B cell (primary cell): ENCODE results near the gene ZNF75A. TPM values are rescaled to one million over a fixed set of nuclear protein-coding genes. Genes with fewer than 3 reads are reported as not detected.

Experiments
- ATAC-seq: fragments of 200-7000 bp; cut with Tn5 transposase; one replicate; pipeline ENCODE4 v1.10.0; 2021; ENCODE audit warnings: low read depth, mild to moderate bottlenecking, moderate number of reproducible peaks, moderate library complexity
- CTCF ChIA-PET: fragments of 350-600 bp; sonication (Branson Sonifier 250); formaldehyde crosslinking; loops from one replicate; lab custom pipeline; 2021; ENCODE audit warnings: antibody characterized with exemption, inconsistent platforms; lab: Charles Lee
- POLR2A ChIA-PET: fragments of 350-600 bp; sonication (Branson Sonifier 250); formaldehyde crosslinking; loops from one replicate; lab custom pipeline; 2021; ENCODE audit warnings: antibody characterized with exemption; lab: Charles Lee
- DNase-seq: peaks from one replicate; pipeline ENCODE4 v3.0.0; 2013
- H2AFZ ChIP-seq: 2 replicates; pipeline ENCODE4 v1.6.1; 2012; ENCODE audit warnings: mild to moderate bottlenecking, low read depth, low read length; ENCODE audit not compliant: insufficient read depth, poor library complexity, severe bottlenecking
- H3K27ac ChIP-seq, 2 donors: 1 replicate in 1 of 2; 2 replicates in 1 of 2; pipeline ENCODE4 v1.5.1; 2012 to 2013; ENCODE audit warnings: low read length in 2 of 2, mild to moderate bottlenecking in 2 of 2, moderate library complexity in 1 of 2
- H3K27me3 ChIP-seq, 4 experiments: fragments of 200-600 bp in 1 of 4; sonication (generic) in 1 of 4; replicated peaks in 1 of 4; 1 replicate in 2 of 4; 2 replicates in 2 of 4; pipeline versions ENCODE4 v1.6.1 to v1.7.0; 2013 to 2016; ENCODE audit warnings: low read length in 3 of 4, mild to moderate bottlenecking in 2 of 4, mixed read lengths in 1 of 4, moderate library complexity in 1 of 4; ENCODE audit not compliant: insufficient read depth in 4 of 4, control insufficient read depth in 3 of 4; ENCODE audit errors: control extremely low read depth in 1 of 4
- H3K36me3 ChIP-seq, 2 experiments: replicated peaks in 1 of 2; 1 replicate in 1 of 2; 2 replicates in 1 of 2; pipeline versions ENCODE4 v1.6.1 to v1.7.1; 2013; ENCODE audit warnings: low read length in 1 of 2; ENCODE audit not compliant: insufficient read depth in 2 of 2, control insufficient read depth in 1 of 2; ENCODE audit errors: control extremely low read depth in 1 of 2, extremely low read depth in 1 of 2
- H3K4me1 ChIP-seq, 2 donors: fragments of 200-600 bp in 1 of 2; sonication (generic) in 1 of 2; 1 replicate in 1 of 2; 2 replicates in 1 of 2; pipeline versions ENCODE4 v1.5.1 to v1.6.1; 2013 to 2017; ENCODE audit warnings: low read length in 2 of 2; ENCODE audit not compliant: control insufficient read depth in 2 of 2, insufficient read depth in 2 of 2
- H3K4me2 ChIP-seq: replicated peaks from 2 replicates; pipeline ENCODE3; 2012; ENCODE audit warnings: mild to moderate bottlenecking, low read depth, low read length; ENCODE audit not compliant: poor library complexity, severe bottlenecking
- H3K4me3 ChIP-seq, 5 experiments: fragments of 200-600 bp in 1 of 5; sonication (generic) in 1 of 5; 1 replicate in 3 of 5; 2 replicates in 2 of 5; pipeline versions ENCODE4 v1.5.1 to v1.7.0; 2011 to 2016; ENCODE audit warnings: low read length in 4 of 5, mild to moderate bottlenecking in 4 of 5, low read depth in 2 of 5, control low read depth in 1 of 5, moderate library complexity in 1 of 5; ENCODE audit not compliant: insufficient read depth in 1 of 5; ENCODE audit errors: control extremely low read depth in 1 of 5, extremely low read depth in 1 of 5
- H3K79me2 ChIP-seq: fragments of 200-600 bp; sonication (generic); one replicate; pipeline ENCODE4 v1.6.0; 2016; ENCODE audit warnings: low read length; ENCODE audit not compliant: control insufficient read depth, insufficient read depth
- H3K9ac ChIP-seq: fragments of 200-600 bp; sonication (generic); 2 replicates; pipeline ENCODE4 v1.6.1; 2017; ENCODE audit warnings: mild to moderate bottlenecking, low read length, moderate library complexity
- H3K9me3 ChIP-seq, 3 donors: one replicate each; pipeline versions ENCODE4 v1.6.1 to v1.7.1; 2013; ENCODE audit warnings: low read length in 2 of 3; ENCODE audit not compliant: control insufficient read depth in 2 of 3, insufficient read depth in 1 of 3; ENCODE audit errors: control extremely low read depth in 1 of 3
- H4K20me1 ChIP-seq: 2 replicates; pipeline ENCODE4 v1.6.0; 2012; ENCODE audit warnings: mild to moderate bottlenecking, low read length; ENCODE audit not compliant: insufficient read depth, control insufficient read depth, poor library complexity, severe bottlenecking
- H3K27ac Mint-ChIP-seq: one replicate; pipeline ENCODE4 v1.8.0; 2021; ENCODE audit warnings: mixed read lengths
- H3K27me3 Mint-ChIP-seq: one replicate; pipeline ENCODE4 v1.8.0; 2021; ENCODE audit warnings: mixed read lengths
- H3K4me1 Mint-ChIP-seq: one replicate; pipeline ENCODE4 v1.8.0; 2021; ENCODE audit warnings: mixed read lengths
- H3K4me3 Mint-ChIP-seq: one replicate; pipeline ENCODE4 v1.8.0; 2021; ENCODE audit warnings: mixed read lengths
- H3K9me3 Mint-ChIP-seq: one replicate; pipeline ENCODE4 v1.8.0; 2022; ENCODE audit warnings: mixed read lengths; ENCODE audit not compliant: insufficient read depth
- EZH2 ChIP-seq: IDR thresholded peaks from 2 replicates; pipeline ENCODE4 v1.6.1; 2012; ENCODE audit warnings: borderline replicate concordance, low read depth, mild to moderate bottlenecking, moderate library complexity, low read length; ENCODE audit not compliant: insufficient read depth, poor library complexity, severe bottlenecking
- WGBS: methylation state at CpG from one replicate; pipeline ENCODE4 v1.1.5; 2013; ENCODE audit warnings: missing lambda C conversion rate; ENCODE audit not compliant: insufficient coverage; 5-methylcytosine and 5-hydroxymethylcytosine counted together
- intact Hi-C: fragments of 100-400 bp; cut with micrococcal nuclease; formaldehyde crosslinking; loops from one replicate; pipeline ENCODE4 v1.10.0; 2022
- polyA plus RNA-seq: library from polyadenylated mRNA; depleted of rRNA; stranded (reverse); fragments of >200 nt; gene quantifications from 2 replicates; pipeline ENCODE4 v1.2.3, GENCODE V29; 2012
- total RNA-seq, 2 donors: library from RNA; stranded (reverse); fragments of 120-200 nt in 1 of 2; gene quantifications; 1 replicate in 1 of 2; 2 replicates in 1 of 2; pipeline versions ENCODE4 v1.2.3 to v1.2.4, GENCODE V29; 2013 to 2022
- TF ChIP-seq, protein P1 (sequence below): fragments of 200-600 bp; IDR thresholded peaks from one replicate; pipeline ENCODE4 v1.8.0; 2022; ENCODE audit warnings: antibody characterized with exemption, mild to moderate bottlenecking

Gene ZNF75A
- total and polyA plus RNA-seq, 2 donors (not counting 1 experiment from before 2014, with no cell fraction given) = 31.4 to 111 TPM

DNA sequence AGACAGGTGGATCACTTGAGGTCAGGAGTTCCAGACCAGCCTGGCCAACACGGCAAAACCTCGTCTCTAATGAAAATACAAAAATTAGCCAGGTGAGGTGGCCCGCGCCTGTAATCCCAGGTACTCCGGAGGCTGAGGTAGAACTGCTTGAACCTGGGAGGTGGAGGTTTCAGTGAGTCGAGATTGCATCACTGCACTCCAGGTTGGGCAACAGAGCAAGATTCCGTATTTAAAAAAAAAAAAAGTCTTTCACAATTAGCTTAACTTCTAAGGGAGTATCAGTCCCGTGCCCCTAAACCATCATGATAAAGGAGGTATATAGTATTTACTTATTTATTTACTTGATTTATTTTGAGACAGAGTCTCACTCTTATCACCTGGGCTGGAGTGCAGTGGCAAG, 45.5 kb upstream of the ZNF75A start:
- DNase-seq (no peak), ATAC-seq (no peak)
- POLR2A ChIA-PET = no interaction called here
- CTCF ChIA-PET = interaction anchor here (1.2 kb wide), 1 partner anchor 10 kb away, joined by 3 read pairs; no protein-coding TSS in a partner anchor
- no peaks in the 10 kb centered on the region for H3K9me3 Mint-ChIP-seq
- peak overlapping the region in 1 of 5 experiments; percentile 7 for H3K4me3 ChIP-seq
- H3K79me2 ChIP-seq = peaks cover 7% of the 10 kb centered on the region
- peaks cover 18% of the 10 kb centered on the region for H3K27me3 Mint-ChIP-seq
- whole genome bisulfite sequencing = 91% methylated on average over 4 of the region's 8 CpGs
- H4K20me1 ChIP-seq = no peaks in the 10 kb centered on the region
- H3K27ac ChIP-seq = no peak overlapping the region
- no peak overlapping the region for H3K4me2 ChIP-seq
- H3K27me3 ChIP-seq = peaks cover 0 to 15% (median 3%) of the 10 kb centered on the region in 4 experiments
- peaks cover 17% of the 10 kb centered on the region for H3K4me1 Mint-ChIP-seq
- H3K4me1 ChIP-seq = peaks cover 6 to 13% of the 10 kb centered on the region in 2 donors
- TF ChIP-seq, protein P1, sequence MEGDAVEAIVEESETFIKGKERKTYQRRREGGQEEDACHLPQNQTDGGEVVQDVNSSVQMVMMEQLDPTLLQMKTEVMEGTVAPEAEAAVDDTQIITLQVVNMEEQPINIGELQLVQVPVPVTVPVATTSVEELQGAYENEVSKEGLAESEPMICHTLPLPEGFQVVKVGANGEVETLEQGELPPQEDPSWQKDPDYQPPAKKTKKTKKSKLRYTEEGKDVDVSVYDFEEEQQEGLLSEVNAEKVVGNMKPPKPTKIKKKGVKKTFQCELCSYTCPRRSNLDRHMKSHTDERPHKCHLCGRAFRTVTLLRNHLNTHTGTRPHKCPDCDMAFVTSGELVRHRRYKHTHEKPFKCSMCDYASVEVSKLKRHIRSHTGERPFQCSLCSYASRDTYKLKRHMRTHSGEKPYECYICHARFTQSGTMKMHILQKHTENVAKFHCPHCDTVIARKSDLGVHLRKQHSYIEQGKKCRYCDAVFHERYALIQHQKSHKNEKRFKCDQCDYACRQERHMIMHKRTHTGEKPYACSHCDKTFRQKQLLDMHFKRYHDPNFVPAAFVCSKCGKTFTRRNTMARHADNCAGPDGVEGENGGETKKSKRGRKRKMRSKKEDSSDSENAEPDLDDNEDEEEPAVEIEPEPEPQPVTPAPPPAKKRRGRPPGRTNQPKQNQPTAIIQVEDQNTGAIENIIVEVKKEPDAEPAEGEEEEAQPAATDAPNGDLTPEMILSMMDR = no peak
- TF ChIP-seq EZH2 = no peak
- H3K27ac Mint-ChIP-seq = no peak overlapping the region
- peaks cover 0 to 10% (median 0%) of the 10 kb centered on the region in 3 donors for H3K9me3 ChIP-seq
- H3K9ac ChIP-seq = no peak overlapping the region
- H3K4me3 Mint-ChIP-seq = no peak overlapping the region
- no peaks in the 10 kb centered on the region for H3K36me3 ChIP-seq
- no peak overlapping the region for H2AFZ ChIP-seq
- intact Hi-C loops = loop anchor here (10.0 kb wide), 2 partner anchors 105 to 1355 kb away; partner anchors contain the start of gene UBALD1

- H3K27ac Mint-ChIP-seq = peak overlapping the region; percentile 82
- 100% methylated on average over 2 of the region's 4 CpGs for WGBS
- peaks cover 2 to 10% (median 2%) of the 10 kb centered on the region in 3 donors for H3K9me3 ChIP-seq
- peak overlapping the region; percentile 72 for H3K4me3 Mint-ChIP-seq
- H3K4me2 ChIP-seq = no peak overlapping the region
- H3K27ac ChIP-seq = peak overlapping the region in 1 of 2 donors; percentile 86
- ChIA-PET CTCF (interaction anchor here (1.6 kb wide), 1 partner anchor 21 kb away, joined by 3 read pairs; the partner anchor contains the start of gene ZNF263), POLR2A (no interaction called here)
- peaks cover 11% of the 10 kb centered on the region for H4K20me1 ChIP-seq
- peaks cover 9 to 18% of the 10 kb centered on the region in 2 donors for H3K4me1 ChIP-seq
- H3K79me2 ChIP-seq = peaks cover 23% of the 10 kb centered on the region
- H3K4me3 ChIP-seq = no peak overlapping the region
- no peak for TF ChIP-seq EZH2
- TF ChIP-seq, protein P1 = no peak
- intact Hi-C loops = loop anchor here (10.0 kb wide), 2 partner anchors 108 to 1352 kb away; partner anchors contain the start of gene UBALD1
- H3K36me3 ChIP-seq = peaks cover 0 to 13% of the 10 kb centered on the region in 2 experiments
- no peak overlapping the region for H2AFZ ChIP-seq
- H3K9ac ChIP-seq = no peak overlapping the region
- DNase-seq (no peak), ATAC-seq (no peak)
- H3K4me1 Mint-ChIP-seq = peaks cover 28% of the 10 kb centered on the region
- H3K27me3 Mint-ChIP-seq = peaks cover 10% of the 10 kb centered on the region
- H3K9me3 Mint-ChIP-seq = no peaks in the 10 kb centered on the region
- H3K27me3 ChIP-seq = peaks cover 0 to 5% (median 2%) of the 10 kb centered on the region in 4 experiments
Observed at GRCh38 chr16:3262517-3262916, 42.8 kb upstream of the ZNF75A start.
